22Rv1 (cell line): Measurements from ENCODE around the gene ELMO3.

Source experiments
- ZFX ChIP-seq: fragments of 450-650 bp; IDR thresholded peaks from 2 replicates; pipeline ENCODE4 v1.6.1; 2017; ENCODE audit warnings: antibody characterized with exemption, borderline replicate concordance
- TF ChIP-seq, protein P1 (sequence below): fragments of 450-650 bp; IDR thresholded peaks from 2 replicates; pipeline ENCODE4 v1.5.1; 2017; ENCODE audit warnings: mild to moderate bottlenecking

DNA sequence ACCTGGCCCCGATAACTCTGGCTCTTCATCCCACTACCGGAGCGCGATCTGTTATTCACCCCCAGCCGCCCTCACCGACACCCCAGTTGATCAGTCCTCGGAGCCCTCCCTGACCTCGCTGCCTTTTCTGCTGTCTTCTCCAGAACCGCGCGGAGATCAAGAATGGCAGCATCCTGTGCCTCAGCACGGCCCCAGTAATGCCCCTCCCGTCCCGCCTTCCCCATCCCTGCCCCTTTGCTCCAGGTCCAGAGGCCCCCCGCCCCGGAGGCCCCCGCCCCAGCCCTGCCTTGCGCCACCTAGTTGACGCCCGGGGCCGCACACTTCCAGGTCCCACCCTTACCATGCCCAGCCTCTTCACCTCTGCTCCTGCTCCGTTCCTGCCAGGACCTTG is 872 bp downstream of the ELMO3 start:
- no peak for TF ChIP-seq ZFX
- TF ChIP-seq, protein P1, sequence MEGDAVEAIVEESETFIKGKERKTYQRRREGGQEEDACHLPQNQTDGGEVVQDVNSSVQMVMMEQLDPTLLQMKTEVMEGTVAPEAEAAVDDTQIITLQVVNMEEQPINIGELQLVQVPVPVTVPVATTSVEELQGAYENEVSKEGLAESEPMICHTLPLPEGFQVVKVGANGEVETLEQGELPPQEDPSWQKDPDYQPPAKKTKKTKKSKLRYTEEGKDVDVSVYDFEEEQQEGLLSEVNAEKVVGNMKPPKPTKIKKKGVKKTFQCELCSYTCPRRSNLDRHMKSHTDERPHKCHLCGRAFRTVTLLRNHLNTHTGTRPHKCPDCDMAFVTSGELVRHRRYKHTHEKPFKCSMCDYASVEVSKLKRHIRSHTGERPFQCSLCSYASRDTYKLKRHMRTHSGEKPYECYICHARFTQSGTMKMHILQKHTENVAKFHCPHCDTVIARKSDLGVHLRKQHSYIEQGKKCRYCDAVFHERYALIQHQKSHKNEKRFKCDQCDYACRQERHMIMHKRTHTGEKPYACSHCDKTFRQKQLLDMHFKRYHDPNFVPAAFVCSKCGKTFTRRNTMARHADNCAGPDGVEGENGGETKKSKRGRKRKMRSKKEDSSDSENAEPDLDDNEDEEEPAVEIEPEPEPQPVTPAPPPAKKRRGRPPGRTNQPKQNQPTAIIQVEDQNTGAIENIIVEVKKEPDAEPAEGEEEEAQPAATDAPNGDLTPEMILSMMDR: peak; percentile 71
